GM10847 (cell line): ENCODE measurements around the gene ZNF84.
A peak's percentile ranks its signal among the peaks of the same experiment; 100 is the strongest.

Experiments
- POLR2A ChIP-seq: IDR thresholded peaks from 2 replicates; pipeline ENCODE4 v1.6.1; 2011; ENCODE audit not compliant: insufficient read length; ENCODE audit errors: extremely low read depth

Gene ZNF84

DNA sequence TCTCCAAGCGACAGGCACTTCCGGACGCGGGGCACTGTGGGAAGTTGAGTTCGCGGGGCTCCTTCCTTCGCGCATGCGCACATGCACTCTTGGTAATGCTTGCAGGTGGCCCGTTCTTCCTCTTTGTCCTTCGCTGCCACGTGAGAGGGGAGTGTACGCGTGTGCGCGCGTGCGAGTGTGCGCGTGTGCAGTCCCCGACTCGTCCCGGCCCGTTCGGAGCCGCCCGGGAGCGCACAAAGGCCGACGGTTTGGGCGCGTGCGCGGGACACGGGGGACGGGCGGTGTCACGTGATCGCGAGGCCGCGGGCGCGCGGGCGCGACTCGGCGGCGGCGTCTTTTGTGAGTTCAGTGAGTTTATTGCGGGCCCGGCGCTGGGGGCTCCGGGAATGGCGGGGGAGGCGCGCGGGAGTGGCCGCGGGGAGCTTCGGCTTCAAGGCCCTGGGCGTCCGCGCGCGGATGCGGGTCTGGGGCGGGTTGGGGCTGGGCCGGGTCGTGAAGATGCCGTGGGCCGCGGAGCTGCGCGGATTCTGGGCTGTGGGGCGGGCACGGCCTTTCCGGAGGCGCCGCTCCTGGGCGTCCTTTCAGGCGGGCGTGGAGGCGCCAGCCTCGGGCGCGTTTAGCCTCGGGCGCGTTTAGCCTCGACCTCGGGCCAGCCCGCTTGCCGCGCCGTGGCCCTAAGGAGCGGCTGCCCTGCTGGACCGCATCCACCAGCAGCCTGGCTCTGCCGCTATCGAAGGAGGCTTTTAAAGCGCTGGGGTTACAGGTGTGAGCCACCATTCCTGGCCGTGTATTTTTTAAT is at the start of gene ZNF84:
Gene ZNF84 (plus strand): TSS at position 303 of the 799 bp plus-strand sequence. CDS start 3,959 bp downstream, outside the sequence.
- TF ChIP-seq POLR2A = peak; percentile 74

DNA sequence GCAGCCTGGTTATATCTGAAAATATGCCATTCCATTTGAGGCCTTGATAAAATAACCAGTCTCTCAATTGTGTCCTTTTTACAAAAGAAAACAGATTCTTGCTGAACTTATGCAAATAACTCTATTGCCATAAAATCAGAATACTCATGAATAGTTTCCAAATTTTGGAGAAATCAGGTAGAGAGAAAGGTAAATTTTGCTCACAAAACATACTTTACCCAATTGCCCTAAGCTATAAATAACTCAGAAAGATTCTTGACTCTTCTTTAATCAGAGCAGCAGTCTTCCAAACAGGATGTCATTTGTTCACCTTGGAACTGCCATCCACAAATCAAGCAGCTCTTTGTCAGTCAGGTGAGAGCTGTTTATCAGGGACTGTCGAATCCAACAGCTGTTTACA is 38.6 kb upstream of the ZNF84 start:
- TF ChIP-seq POLR2A = no peak

DNA sequence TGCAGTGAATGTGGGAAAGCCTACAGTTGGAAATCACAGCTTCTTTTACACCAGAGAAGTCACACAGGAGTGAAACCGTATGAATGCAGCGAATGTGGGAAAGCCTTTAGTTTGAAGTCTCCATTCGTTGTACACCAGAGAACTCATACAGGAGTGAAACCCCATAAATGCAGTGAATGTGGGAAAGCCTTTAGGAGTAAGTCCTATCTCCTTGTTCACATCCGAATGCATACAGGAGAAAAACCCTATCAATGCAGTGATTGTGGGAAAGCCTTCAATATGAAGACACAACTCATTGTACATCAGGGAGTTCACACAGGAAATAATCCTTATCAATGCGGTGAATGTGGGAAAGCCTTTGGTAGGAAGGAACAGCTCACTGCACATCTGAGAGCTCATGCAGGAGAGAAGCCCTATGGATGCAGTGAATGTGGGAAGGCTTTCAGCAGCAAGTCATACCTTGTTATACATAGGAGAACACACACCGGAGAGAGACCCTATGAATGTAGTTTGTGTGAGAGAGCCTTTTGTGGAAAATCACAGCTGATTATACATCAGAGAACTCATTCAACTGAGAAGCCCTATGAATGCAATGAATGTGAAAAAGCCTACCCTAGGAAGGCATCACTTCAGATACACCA is 26.5 kb upstream of the ZNF84 start:
- no peak for TF ChIP-seq POLR2A

DNA sequence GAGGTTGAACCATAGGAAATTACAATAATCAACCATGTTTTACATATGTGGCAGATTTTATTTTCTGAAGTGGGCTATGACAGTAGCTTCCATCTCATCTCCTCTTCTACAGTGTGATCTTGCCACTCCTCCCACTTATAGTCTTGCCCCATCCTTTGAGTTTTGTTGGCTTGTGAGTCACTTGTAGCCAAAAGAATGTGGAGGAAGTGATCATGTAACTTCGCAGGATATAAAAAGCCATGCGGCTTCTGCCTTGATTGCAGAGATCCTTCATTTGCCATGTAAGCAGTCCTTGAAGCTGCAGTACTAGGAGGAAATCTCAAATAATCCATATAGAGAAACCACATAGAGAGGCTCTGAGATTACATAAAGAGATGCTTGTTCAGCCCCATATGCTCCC is 13.7 kb upstream of the ZNF84 start:
- no peak for TF ChIP-seq POLR2A

DNA sequence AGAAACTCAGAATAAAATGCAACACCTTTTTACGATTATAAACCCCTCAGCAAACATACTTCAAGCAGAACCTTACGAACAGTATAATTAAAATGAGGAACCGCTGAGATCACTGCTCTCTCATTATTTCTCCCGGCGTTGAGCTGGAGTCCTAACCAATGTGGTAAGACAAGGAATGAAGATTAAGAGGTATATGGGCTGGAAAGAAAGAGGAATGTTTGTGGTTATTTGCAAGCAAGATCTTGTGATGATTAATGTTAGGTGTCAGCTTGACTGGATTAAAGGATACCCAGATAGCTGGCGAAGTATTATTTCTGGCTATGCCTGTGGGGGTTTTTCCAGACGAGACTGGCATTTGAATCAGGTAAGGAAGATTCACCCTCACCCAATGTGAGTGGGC is 10.3 kb upstream of the ZNF84 start:
- no peak for TF ChIP-seq POLR2A

DNA sequence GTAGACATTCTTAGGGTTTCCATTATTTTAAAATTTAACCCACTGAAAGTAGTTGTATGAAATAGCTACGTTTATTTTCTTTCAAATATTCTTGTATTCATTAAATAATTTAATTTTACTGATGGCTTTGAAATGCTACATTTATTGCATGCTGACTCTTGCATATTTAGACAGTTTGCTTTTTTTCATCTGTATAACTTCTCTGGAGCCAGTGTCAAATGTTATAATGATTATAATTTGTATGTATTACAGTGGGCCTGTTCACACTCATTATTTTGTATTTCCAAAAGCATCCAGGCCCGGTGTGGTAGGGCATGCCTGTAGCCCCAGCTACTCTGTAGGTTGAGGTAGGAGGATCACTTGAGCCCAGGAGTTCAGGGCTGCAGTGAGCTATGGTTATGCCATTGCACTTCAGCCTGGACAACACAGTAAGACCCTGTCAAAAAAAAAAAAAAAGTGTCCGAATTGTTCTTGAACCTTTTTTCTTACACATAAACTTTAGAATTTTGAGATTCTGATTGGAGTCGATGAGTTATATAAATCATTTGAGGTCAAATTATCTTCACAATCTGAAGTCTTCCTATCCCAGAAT is 905 bp downstream of the ZNF84 start:
- TF ChIP-seq POLR2A = no peak

DNA sequence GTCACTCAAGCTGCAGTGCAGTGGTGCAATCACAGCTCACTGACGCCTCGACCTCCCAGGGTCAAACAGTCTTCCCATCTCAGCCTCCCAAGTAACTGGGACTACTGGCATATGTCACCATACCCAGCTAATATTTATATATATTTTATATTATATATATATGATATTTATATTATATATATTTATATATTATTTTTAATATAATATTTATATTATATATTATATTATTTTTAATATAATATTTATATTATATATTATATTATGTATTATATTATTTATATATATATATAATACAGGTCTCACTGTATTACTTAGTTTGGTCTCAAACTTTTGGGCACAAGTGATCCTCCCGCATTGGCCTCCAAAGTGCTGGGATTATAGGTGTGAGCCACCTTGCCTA is 9.4 kb downstream of the ZNF84 start:
- TF ChIP-seq POLR2A = no peak

DNA sequence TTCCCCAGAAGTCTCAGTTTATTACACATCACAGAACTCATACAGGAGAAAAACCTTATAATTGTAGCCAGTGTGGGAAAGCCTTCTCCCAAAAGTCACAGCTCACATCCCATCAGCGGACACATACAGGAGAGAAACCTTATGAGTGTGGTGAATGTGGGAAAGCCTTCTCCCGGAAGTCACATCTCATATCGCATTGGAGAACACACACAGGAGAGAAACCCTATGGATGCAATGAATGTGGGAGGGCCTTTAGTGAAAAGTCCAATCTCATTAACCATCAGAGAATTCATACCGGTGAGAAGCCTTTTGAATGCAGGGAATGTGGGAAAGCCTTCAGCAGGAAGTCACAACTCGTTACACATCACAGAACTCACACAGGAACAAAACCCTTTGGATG is 20.1 kb downstream of the ZNF84 start:
- no peak for TF ChIP-seq POLR2A

DNA sequence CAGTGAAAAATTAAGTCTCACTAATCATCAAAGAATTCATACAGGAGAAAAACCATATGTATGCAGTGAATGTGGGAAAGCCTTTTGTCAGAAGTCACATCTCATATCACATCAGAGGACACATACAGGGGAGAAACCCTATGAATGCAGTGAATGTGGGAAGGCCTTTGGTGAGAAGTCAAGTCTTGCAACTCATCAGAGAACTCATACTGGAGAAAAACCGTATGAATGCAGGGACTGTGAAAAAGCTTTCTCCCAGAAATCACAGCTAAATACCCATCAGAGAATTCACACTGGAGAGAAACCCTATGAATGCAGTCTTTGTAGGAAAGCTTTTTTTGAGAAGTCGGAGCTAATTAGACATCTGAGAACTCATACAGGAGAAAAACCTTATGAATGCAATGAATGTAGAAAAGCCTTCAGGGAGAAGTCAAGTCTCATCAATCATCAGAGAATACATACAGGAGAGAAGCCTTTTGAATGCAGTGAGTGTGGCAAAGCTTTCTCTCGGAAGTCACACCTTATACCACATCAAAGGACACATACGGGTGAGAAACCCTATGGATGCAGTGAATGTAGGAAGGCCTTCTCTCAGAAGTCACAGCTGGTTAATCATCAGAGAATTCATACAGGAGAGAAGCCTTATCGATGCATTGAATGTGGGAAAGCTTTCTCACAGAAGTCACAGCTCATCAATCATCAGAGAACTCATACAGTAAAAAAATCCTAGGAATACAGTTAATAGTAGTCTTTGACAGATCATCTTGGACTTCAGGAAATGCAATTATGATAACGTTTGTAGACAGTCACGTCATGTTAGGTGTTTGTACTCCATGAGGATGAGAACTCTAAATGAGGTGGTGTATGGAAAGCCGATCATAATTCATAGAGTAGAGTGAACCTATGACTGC is 21.1 kb downstream of the ZNF84 start:
- no peak for TF ChIP-seq POLR2A

DNA sequence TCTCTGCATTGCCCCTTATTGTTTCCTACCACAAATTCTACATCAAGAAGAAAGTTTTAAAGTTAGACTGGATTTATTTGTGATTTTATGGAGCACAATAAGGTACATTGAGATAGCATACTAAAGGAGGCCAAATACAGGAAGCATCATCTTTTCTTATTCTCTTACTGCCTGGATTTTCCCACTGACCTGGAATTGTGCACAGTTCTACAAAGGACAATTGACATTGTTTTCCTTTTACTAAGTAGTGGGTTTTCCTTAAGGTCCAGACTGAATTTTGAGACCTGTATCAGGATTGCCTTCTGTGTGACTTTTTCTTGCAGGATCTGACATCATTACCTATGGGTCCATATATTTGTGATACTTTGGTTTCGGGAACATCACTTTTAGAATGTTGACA is 24.6 kb downstream of the ZNF84 start:
- no peak for TF ChIP-seq POLR2A

DNA sequence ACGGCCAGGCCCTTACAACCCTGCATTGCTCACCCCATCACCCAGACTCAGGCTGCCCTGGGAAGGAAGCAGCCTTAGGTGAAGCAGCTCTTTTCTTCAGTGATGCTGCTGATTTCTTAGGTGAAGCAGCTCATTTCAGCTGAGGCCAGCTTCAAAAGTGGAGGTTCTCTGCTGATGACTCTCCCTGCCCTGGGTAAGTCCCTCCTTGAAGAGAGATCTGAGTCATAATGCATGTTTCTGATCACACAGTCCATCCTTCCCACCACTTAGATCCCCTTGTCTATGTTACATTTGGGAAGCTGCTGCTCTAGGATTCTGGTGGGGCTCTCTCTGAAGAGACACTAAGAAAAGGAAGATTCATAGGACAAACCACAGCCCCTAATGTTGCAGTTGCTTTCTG is 26.2 kb downstream of the ZNF84 start:
- TF ChIP-seq POLR2A = no peak

DNA sequence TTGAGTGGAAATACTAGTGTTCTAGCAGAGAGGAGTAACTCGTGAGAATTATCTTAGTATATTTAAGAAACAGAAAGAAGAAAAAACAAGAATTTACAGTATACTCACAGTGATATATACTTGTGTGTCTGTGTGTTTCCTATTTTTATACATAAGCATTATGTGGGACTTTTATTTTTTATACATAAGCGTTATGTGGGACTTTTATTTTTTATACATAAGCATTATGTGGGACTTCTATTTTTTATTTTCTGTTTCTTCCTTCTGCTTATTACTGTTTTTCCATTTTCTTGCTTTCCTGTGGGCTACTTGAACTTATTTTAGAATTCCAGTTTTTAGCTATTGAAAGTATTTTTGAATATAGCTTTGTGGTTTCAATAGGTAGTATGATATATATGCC is 36.5 kb downstream of the ZNF84 start:
- no peak for TF ChIP-seq POLR2A

DNA sequence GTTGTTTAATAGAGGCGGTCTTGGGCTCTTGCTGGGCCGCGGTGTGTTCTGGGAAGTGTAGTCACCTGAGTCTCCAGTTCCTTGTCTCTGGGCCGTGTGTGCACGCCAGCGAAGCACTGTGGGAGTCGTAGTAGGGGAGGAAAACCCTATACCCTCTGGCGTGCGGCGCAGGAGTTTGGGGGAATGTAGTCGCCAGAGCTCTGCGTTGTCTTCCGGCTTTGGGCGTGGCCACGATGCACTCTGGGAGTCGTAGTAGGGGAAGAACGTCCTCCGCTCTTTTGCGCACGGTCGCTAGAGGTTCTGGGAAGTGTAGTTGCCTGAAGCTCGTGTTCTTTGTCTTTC is 42.7 kb downstream of the ZNF84 start:
- peak; percentile 5 for TF ChIP-seq POLR2A

DNA sequence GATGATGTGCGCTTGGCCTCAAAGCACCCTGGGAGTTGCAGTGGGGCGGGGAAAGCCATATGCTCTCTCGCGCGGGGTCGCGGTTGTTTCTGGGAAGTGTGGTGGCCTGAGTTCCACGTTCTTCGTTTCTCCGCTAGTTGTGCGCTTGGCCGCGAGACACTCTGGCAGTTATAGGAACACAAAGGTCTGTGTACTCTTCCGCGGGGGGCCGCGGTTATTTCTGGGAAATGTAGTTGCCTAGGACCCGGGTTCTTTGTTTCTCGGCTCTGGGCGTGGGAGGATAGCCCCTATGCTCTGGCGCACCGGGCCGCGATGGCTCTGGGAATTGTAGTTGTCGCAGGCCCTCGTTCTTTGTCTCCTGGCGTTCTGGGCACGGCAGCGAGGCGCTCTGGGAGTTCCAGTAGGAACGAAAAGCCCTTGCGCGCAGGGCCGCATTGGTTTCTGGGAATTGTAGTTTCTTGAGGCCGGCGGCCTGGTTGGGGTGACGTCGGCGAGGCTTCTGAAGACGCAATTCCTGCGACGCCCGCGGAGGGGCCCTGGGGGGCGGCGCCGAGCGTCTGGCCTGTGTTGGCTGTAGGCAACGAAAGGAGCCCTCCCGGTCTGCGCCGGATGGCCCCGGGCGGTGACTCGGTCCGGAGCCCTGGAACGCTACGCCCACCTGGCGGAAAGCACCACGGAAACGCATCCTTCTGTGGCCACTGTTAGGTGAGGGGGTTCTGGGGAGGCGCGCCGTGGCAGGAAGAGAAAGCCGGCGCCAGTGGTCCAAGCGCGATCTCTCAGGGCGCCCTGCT is 43.3 kb downstream of the ZNF84 start, which contains the start of gene ZNF140:
Gene ZNF140 (plus strand): TSS at position 556 of the 791 bp plus-strand sequence. CDS start 398 bp downstream, outside the sequence.
- TF ChIP-seq POLR2A = peak; percentile 54
